Ishikawa (cell line): ENCODE data around the gene KIRREL3.

ENCODE experiments used
- CEBPB ChIP-seq: IDR thresholded peaks from 2 replicates; pipeline ENCODE4 v1.6.1; 2012
- CREB1 ChIP-seq: IDR thresholded peaks from 2 replicates; pipeline ENCODE4 v1.6.1; 2012; ENCODE audit warnings: low read depth
- EGR1 ChIP-seq: IDR thresholded peaks from 2 replicates; pipeline ENCODE4 v1.6.1; 2012
- EP300 ChIP-seq: IDR thresholded peaks from 2 replicates; pipeline ENCODE4 v1.6.1; 2012; ENCODE audit warnings: borderline replicate concordance
- FOXM1 ChIP-seq: IDR thresholded peaks from 2 replicates; pipeline ENCODE4 v1.6.1; 2012; ENCODE audit warnings: low read depth, borderline replicate concordance
- MAX ChIP-seq: IDR thresholded peaks from 2 replicates; pipeline ENCODE4 v1.6.1; 2012
- NFIC ChIP-seq: IDR thresholded peaks from 2 replicates; pipeline ENCODE4 v1.6.1; 2012
- RAD21 ChIP-seq: IDR thresholded peaks from 2 replicates; pipeline ENCODE4 v1.6.1; 2012; ENCODE audit warnings: low read depth
- REST ChIP-seq: IDR thresholded peaks from 2 replicates; pipeline ENCODE4 v1.6.1; 2012; ENCODE audit warnings: low read depth, mild to moderate bottlenecking
- TAF1 ChIP-seq: IDR thresholded peaks from 2 replicates; pipeline ENCODE4 v1.6.1; 2012; ENCODE audit warnings: low read depth, mild to moderate bottlenecking
- TCF12 ChIP-seq: IDR thresholded peaks from 2 replicates; pipeline ENCODE4 v1.6.1; 2012; ENCODE audit warnings: low read depth
- TEAD4 ChIP-seq: IDR thresholded peaks from 2 replicates; pipeline ENCODE4 v1.6.1; 2012
- USF1 ChIP-seq: IDR thresholded peaks from 2 replicates; pipeline ENCODE4 v1.6.1; 2012
- YY1 ChIP-seq: IDR thresholded peaks from 2 replicates; pipeline ENCODE4 v1.6.1; 2012; ENCODE audit warnings: low read depth
- ZBTB7A ChIP-seq: IDR thresholded peaks from 2 replicates; pipeline ENCODE4 v1.6.1; 2012; ENCODE audit warnings: low read depth

Gene KIRREL3

DNA sequence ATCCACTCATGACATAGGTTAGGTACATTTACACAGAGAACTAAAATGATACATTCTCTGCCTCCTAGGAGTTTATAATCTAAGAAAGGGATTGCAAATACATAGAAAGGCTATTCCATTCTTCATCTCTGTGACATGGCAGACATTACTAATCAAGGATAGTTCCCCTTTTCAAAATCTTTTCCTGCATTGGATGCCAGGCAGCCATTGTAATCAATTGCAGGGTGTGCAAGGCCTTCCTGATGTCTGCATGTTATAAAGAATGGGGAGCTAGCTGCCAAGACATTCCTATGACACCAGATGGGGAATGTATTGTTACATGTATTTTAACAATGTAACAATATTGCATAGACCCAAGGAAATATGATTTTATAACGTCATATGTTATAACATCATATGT lies 82.0 kb downstream of the KIRREL3 start:
- no peak for TF ChIP-seq EP300
- TF ChIP-seq TAF1, result no peak
- no peak for TF ChIP-seq TEAD4
- no peak for TF ChIP-seq USF1
- TF ChIP-seq TCF12, result no peak
- TF ChIP-seq YY1, result no peak
- TF ChIP-seq CEBPB, result no peak
- TF ChIP-seq CREB1, result no peak
- TF ChIP-seq REST, result no peak
- TF ChIP-seq RAD21, result no peak
- TF ChIP-seq FOXM1, result no peak
- TF ChIP-seq ZBTB7A, result no peak
- TF ChIP-seq MAX, result no peak
- TF ChIP-seq NFIC, result no peak
- no peak for TF ChIP-seq EGR1

DNA sequence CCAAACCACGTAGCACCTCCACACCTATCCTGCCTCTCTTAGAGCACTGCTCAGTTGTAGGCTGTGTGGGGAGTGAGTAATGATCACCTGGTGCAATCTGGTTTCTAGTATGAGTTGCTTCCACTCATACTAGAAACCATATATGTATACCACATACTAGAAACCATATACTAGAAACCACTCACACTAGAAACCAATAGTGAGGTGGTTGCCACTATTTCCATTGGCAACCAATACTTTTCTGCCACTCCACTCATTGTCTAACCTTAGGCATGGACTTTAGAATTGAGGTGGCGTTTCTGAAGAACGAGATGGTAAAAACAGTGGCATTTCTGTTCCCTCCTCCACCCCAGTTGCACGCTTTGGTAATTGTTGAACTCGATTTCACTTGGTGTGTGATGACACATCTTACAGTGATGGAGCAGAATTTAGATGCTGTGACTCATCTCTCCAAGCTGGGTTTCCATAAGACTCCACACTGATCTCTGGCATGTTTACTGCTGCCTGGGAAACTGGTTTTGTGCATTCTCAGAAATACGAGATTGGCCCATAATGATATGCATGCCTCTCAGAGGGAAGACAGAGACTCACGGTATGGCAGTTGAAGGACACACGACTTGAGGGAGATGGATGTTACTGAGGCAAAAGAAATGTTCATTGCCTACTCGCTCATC lies 82.9 kb downstream of the KIRREL3 start:
- TF ChIP-seq CEBPB, result no peak
- no peak for TF ChIP-seq MAX
- no peak for TF ChIP-seq TEAD4

- TF ChIP-seq CEBPB (no peak), TCF12 (no peak), RAD21 (no peak), REST (no peak), MAX (no peak)
These were observed 85.1 kb downstream of the KIRREL3 start for GRCh38 chr11:126915430-126915829.

DNA sequence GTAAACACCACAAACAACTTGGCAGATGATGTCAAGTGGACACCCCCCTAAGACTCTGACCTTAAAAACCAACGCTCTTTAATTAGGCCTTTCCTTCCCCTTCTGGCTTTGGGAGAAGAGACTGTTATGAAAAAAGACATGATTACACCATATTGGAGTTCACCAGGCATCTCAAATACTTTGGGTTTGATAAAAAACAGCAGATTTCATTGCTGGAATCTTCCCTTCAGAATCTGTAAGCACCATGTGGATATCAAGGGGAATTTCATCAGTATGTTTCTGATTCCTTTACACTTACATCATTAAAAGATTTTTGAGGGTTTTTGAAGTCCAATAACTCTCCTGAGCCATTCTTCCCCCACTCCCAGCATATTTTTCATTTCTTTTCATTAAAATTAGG lies 85.6 kb downstream of the KIRREL3 start:
- TF ChIP-seq ZBTB7A (no peak), TEAD4 (no peak), FOXM1 (no peak), MAX (no peak), CREB1 (no peak), REST (no peak), YY1 (no peak), EP300 (no peak), CEBPB (no peak), TAF1 (no peak), USF1 (no peak)

DNA sequence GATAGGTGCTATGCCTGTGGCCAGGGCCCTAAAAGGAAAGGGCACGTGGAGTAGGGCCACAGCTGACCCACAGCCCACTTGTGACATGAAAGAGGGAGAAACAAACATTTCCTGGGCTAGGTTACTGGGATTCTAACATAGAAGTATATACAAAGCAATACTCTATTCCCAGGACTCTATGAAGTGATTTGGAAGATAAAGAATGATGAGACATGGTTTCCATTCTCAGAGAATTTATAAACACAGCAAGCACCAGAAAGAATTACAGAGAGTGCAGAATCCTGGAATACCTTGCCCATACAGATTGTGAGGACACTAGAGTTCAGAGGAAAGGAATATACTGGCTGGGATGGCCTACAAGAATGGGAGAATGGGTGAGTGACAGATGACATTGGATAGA lies 86.4 kb downstream of the KIRREL3 start:
- TF ChIP-seq YY1 (no peak), CREB1 (no peak), RAD21 (no peak), MAX (no peak), FOXM1 (no peak), NFIC (no peak)
